ENCODE results near the gene GAS7. TPM values are rescaled to one million over a fixed set of nuclear protein-coding genes. Genes with fewer than 3 reads are reported as not detected.

GAS7 gene
- total and polyA plus RNA-seq, 7 donors, result 6.5 to 67.6 (median 35.1) TPM

GRCh38 chr17:9902120-9902519 lies 296.3 kb downstream of the GAS7 start:
- no peaks in the 10 kb centered on the region for H3K27me3 ChIP-seq
- no peak overlapping the region for H3K27ac ChIP-seq
- TF ChIP-seq POLR2A (IDR thresholded peaks at IDR 0.05) (no peak), POLR2AphosphoS5 (IDR thresholded peaks at IDR 0.05) (no peak), EP300 (IDR thresholded peaks at IDR 0.05) (no peak), CTCF (IDR thresholded peaks at IDR 0.05) (no peak)
- WGBS, 2 donors, result 15 to 31% methylated on average over 2 of the region's 2 CpGs
- intact Hi-C loops (cut with DNase I), result no loop called here
- H3K9me3 ChIP-seq, result no peaks in the 10 kb centered on the region
- H3K4me3 ChIP-seq, result no peak overlapping the region
- no peaks in the 10 kb centered on the region for H3K36me3 ChIP-seq
- H3K4me1 ChIP-seq, result peaks cover 0 to 12% (median 2%) of the 10 kb centered on the region in 4 donors
- no peak for DNase-seq

GRCh38 chr17:9900784-9901183 lies 297.6 kb downstream of the GAS7 start:
- TF ChIP-seq POLR2AphosphoS5 (IDR thresholded peaks at IDR 0.05) (peak; percentile 14 to 47 (median 26)), EP300 (IDR thresholded peaks at IDR 0.05) (no peak), POLR2A (IDR thresholded peaks at IDR 0.05) (no peak), CTCF (IDR thresholded peaks at IDR 0.05) (no peak)
- H3K4me1 ChIP-seq, result peaks cover 0 to 12% (median 2%) of the 10 kb centered on the region in 4 donors
- 37 to 62% methylated on average over 8 of the region's 8 CpGs for WGBS, 2 donors
- no peaks in the 10 kb centered on the region for H3K9me3 ChIP-seq
- intact Hi-C loops (cut with DNase I), result no loop called here
- DNase-seq, result no peak
- no peaks in the 10 kb centered on the region for H3K36me3 ChIP-seq
- H3K27me3 ChIP-seq, result no peaks in the 10 kb centered on the region
- H3K4me3 ChIP-seq, result no peak overlapping the region
- peak overlapping the region; percentile 45 to 67 (median 56) for H3K27ac ChIP-seq

GRCh38 chr17:9900044-9900594 lies 298.3 kb downstream of the GAS7 start:
- Histone ChIP-seq H3K4me1 (peaks cover 0 to 12% (median 2%) of the 10 kb centered on the region in 4 donors), H3K4me3 (no peak overlapping the region), H3K9me3 (no peaks in the 10 kb centered on the region), H3K27me3 (no peaks in the 10 kb centered on the region), H3K36me3 (no peaks in the 10 kb centered on the region), H3K27ac (peak overlapping the region; percentile 35 to 67 (median 54))
- no peak for TF ChIP-seq EP300 (IDR thresholded peaks at IDR 0.05)
- TF ChIP-seq CTCF (IDR thresholded peaks at IDR 0.05), result no peak
- TF ChIP-seq POLR2AphosphoS5 (IDR thresholded peaks at IDR 0.05), result no peak
- no peak for TF ChIP-seq POLR2A (IDR thresholded peaks at IDR 0.05)
- intact Hi-C loops (cut with DNase I), result no loop called here
- no peak for DNase-seq
- WGBS, 2 donors, result 39 to 41% methylated on average over 8 of the region's 8 CpGs

- TF ChIP-seq POLR2AphosphoS5 (IDR thresholded peaks at IDR 0.05) (peak in 1 of 4 donors; percentile 4), CTCF (IDR thresholded peaks at IDR 0.05) (no peak)
- 76 to 86% methylated on average over 21 of the region's 21 CpGs for WGBS, 2 donors
Observed at GRCh38 chr17:9899280-9900043, 298.9 kb downstream of the GAS7 start.

More at GRCh38 chr17:9899280-9900043, 298.9 kb downstream of the GAS7 start:
- peaks cover 0 to 12% (median 2%) of the 10 kb centered on the region in 4 donors for H3K4me1 ChIP-seq
- peaks cover 0 to 3% (median 0%) of the 10 kb centered on the region in 4 donors for H3K9me3 ChIP-seq
- DNase-seq, result peak; percentile 81
- no peaks in the 10 kb centered on the region for H3K27me3 ChIP-seq
- intact Hi-C loops (cut with DNase I), result no loop called here
- H3K36me3 ChIP-seq, result no peaks in the 10 kb centered on the region
- H3K4me3 ChIP-seq, result no peak overlapping the region
- H3K27ac ChIP-seq, result peak overlapping the region in 3 of 4 donors; percentile 48 to 67 (median 59)
